ENCODE data around the gene TMEM109. TPM values are rescaled to one million over a fixed set of nuclear protein-coding genes. Genes with fewer than 3 reads are reported as not detected.

Gene TMEM109
- 100 to 1,000 TPM in 1 of 4 donors, 10 to 100 TPM in 3; 79.6 to 150 (median 88.7) TPM for total RNA-seq

GRCh38 chr11:60913793-60914632 lies at the start of gene TMEM109:
TSS of gene TMEM109 (plus strand) at chr11:60914158. CDS start at chr11:60919694, 5,536 bp downstream.
- ATAC-seq (ENCODE audit: low FRiP score) (peak; percentile 78), DNase-seq (ENCODE audit: low spot score) (peak; percentile 60)
- TF ChIP-seq CTCF (IDR thresholded peaks at IDR 0.05) = no peak

- TF ChIP-seq CTCF (IDR thresholded peaks at IDR 0.05) = no peak
- DNase-seq (ENCODE audit: low spot score) (no peak), ATAC-seq (ENCODE audit: low FRiP score) (no peak)
Measured at GRCh38 chr11:60864856-60865513, 49.0 kb upstream of the TMEM109 start.

- no peak for ATAC-seq (ENCODE audit: low FRiP score)
- TF ChIP-seq CTCF (IDR thresholded peaks at IDR 0.05) = no peak
- DNase-seq (ENCODE audit: low spot score) = no peak
Measured at GRCh38 chr11:60866911-60867870, 46.8 kb upstream of the TMEM109 start, which contains the start of gene ZP1. TSS of gene ZP1 (plus strand) at chr11:60867542. CDS start at chr11:60867562, 20 bp downstream.

- TF ChIP-seq CTCF (IDR thresholded peaks at IDR 0.05) = no peak
- no peak for DNase-seq (ENCODE audit: low spot score)
- ATAC-seq (ENCODE audit: low FRiP score) = no peak
Measured at GRCh38 chr11:60867871-60868681, 45.9 kb upstream of the TMEM109 start.

- ATAC-seq (ENCODE audit: low FRiP score) (no peak), DNase-seq (ENCODE audit: low spot score) (no peak)
- no peak for TF ChIP-seq CTCF (IDR thresholded peaks at IDR 0.05)
Measured at GRCh38 chr11:60868682-60869450, 45.1 kb upstream of the TMEM109 start.
